NCI-H524 (cell line): ENCODE data around the gene CNDP1.

Source experiments
- DNase-seq, 2 experiments: peaks; one replicate each; lab custom pipeline; 2025; lab: John Stamatoyannopoulos, UW

The CNDP1 gene

DNA sequence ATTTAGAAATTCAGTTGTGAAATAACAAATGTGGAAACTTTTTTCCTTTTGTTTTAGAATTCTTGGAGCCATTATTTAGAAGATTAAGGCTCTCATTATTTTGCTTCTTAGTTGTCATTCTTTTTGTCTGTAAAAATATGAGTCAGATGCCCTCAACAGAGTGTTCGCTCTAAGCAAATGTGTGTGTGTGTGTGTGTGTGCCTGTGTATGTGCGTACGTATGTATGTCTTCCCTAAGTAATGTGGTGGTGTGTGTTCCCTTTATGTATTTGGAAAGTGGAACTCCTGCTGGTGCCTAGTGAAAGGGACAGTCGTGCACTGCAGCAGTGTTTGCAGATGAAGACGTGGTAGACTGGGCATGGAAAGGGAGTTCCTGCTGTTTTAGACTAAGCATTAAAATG is 90.9 kb downstream of the CNDP1 start:
- no peak for DNase-seq

- no peak for DNase-seq
Measured at GRCh38 chr18:74626049-74626874, 92.0 kb downstream of the CNDP1 start.

- DNase-seq: no peak
Measured at GRCh38 chr18:74630804-74631203, 96.5 kb downstream of the CNDP1 start.

DNA sequence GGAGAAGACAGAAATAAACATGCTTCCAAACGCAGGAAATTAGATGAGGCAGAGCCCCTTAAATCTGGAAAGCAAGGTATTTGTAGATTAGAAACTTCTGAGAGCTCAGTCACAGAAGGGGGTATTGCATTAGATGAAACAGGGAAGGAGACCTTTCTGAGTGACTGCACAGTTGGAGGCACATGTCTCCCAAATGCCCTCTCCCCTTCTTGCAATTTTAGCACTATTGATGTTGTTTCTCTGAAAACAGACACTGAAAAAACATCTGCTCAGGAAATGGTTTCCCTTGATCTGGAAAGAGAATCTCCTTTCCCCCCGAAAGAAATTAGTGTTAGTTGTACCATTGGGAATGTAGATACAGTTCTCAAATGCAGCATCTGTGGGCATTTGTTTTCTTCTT is 96.9 kb downstream of the CNDP1 start:
- DNase-seq: no peak

- no peak for DNase-seq
Measured at GRCh38 chr18:74631623-74632350, 97.5 kb downstream of the CNDP1 start.

DNA sequence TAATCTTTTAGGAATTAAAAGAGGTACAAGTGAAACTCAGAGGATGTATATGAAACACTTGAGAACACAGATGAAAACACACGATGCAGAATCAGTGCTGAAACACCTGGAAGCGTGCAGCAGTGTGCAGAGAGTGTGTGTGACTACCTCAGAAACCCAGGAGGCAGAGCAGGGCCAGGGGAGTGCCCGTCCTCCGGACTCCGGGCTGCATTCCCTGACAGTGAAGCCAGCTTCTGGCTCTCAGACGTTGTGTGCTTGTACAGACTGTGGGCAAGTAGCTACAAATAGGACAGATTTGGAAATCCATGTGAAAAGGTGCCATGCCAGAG is 98.0 kb downstream of the CNDP1 start:
- no peak for DNase-seq

- no peak for DNase-seq
Measured at GRCh38 chr18:74632856-74633255, 98.6 kb downstream of the CNDP1 start.

- no peak for DNase-seq
Measured at GRCh38 chr18:74633652-74634352, 99.5 kb downstream of the CNDP1 start.

GRCh38 chr18:74635224-74635975 is 101.1 kb downstream of the CNDP1 start:
- DNase-seq: no peak
